ENCODE measurements around the gene NEDD9. TPM values are rescaled to one million over a fixed set of nuclear protein-coding genes. Genes with fewer than 3 reads are reported as not detected.

Gene NEDD9
- polyA plus RNA-seq, 1 of the 3 experiments (the other 2 are of a cell fraction) = 7.4 TPM

DNA sequence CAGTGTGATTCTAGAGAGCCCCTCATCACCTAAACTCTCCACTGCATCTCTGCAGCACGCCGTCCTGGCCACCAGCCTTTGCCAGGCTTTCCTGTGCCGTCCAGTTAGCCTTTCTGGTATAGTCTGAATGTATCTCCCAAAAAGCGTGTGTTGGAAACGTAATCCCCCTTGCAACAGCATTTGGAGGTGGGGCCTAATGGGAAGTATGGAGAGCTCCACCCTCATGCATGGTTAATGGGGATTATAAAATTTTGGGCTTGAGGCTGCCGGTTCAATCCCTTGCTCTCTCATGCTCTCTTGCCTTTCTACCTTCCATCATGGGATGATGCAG lies 53.4 kb downstream of the NEDD9 start (continued):
- TF ChIP-seq, protein P1, sequence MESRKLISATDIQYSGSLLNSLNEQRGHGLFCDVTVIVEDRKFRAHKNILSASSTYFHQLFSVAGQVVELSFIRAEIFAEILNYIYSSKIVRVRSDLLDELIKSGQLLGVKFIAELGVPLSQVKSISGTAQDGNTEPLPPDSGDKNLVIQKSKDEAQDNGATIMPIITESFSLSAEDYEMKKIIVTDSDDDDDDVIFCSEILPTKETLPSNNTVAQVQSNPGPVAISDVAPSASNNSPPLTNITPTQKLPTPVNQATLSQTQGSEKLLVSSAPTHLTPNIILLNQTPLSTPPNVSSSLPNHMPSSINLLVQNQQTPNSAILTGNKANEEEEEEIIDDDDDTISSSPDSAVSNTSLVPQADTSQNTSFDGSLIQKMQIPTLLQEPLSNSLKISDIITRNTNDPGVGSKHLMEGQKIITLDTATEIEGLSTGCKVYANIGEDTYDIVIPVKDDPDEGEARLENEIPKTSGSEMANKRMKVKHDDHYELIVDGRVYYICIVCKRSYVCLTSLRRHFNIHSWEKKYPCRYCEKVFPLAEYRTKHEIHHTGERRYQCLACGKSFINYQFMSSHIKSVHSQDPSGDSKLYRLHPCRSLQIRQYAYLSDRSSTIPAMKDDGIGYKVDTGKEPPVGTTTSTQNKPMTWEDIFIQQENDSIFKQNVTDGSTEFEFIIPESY (IDR thresholded peaks at IDR 0.05; ENCODE audit: borderline replicate concordance, low read depth) = no peak
- TF ChIP-seq, protein P2, sequence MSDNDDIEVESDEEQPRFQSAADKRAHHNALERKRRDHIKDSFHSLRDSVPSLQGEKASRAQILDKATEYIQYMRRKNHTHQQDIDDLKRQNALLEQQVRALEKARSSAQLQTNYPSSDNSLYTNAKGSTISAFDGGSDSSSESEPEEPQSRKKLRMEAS (IDR thresholded peaks at IDR 0.05; ENCODE audit: low read depth) = no peak
- TF ChIP-seq, protein P3, sequence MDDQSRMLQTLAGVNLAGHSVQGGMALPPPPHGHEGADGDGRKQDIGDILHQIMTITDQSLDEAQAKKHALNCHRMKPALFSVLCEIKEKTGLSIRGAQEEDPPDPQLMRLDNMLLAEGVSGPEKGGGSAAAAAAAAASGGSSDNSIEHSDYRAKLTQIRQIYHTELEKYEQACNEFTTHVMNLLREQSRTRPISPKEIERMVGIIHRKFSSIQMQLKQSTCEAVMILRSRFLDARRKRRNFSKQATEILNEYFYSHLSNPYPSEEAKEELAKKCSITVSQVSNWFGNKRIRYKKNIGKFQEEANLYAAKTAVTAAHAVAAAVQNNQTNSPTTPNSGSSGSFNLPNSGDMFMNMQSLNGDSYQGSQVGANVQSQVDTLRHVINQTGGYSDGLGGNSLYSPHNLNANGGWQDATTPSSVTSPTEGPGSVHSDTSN (IDR thresholded peaks at IDR 0.05) = no peak
- no peak for TF ChIP-seq ELF1 (IDR thresholded peaks at IDR 0.05)
- no peak for TF ChIP-seq YY1 (IDR thresholded peaks at IDR 0.05; ENCODE audit: low read depth)

DNA sequence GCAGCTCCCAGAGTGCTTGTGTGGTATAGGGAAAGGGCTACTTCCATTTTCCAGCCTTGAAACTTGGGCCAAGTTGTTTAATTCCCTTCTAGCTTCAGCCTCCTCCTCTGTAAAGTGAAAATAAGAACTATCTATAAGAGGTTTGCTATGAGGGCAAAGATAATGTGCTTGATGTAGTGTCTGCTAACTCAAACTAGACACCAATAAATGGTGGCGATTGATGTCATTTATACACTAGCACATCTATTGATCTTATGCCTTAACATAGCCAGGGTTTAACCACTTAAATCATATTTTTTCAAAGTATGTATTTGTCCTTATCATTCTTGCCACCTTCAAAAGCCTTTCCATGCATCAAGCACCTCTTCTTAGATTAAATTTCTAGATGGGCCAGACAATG lies 55.2 kb downstream of the NEDD9 start:
- peaks cover 30% of the 10 kb centered on the region for H3F3A ChIP-seq (replicated peaks; ENCODE audit: insufficient read depth)
- TF ChIP-seq SIN3A (IDR thresholded peaks at IDR 0.05; ENCODE audit: borderline replicate concordance, low read depth, low read length) (no peak), GATA2 (CRISPR knock-in tag; IDR thresholded peaks at IDR 0.05) (no peak), FOSL2 (IDR thresholded peaks at IDR 0.05; ENCODE audit: borderline replicate concordance, low read depth) (no peak)
- POLR2A ChIA-PET = no interaction called here
- CTCF ChIA-PET = interaction anchor here (0.6 to 1.9 kb wide), 2 partner anchors 21 to 318 kb away, joined by 3 to 9 read pairs; no protein-coding TSS in a partner anchor
- WGBS (ENCODE audit: low lambda C conversion rate) = 96% methylated on average over 1 of the region's 1 CpG
- H3K4me3 ChIP-seq (ENCODE audit: low read depth in 2 of 2, low read length in 1 of 2) = no peak overlapping the region
- H3K27ac ChIP-seq (ENCODE audit: low read depth in 2 of 2, low read length in 1 of 2) = no peak overlapping the region
- H3K9me3 ChIP-seq = no peaks in the 10 kb centered on the region
- no peak for DNase-seq
- H3K27me3 ChIP-seq (ENCODE audit: insufficient read depth) = no peaks in the 10 kb centered on the region
- peaks cover 0 to 5% of the 10 kb centered on the region in 2 experiments; a peak in 2 of 4 replicates for H3K4me1 ChIP-seq (ENCODE audit: control insufficient read depth in 1 of 2, insufficient read depth in 2 of 2, low read depth in 1 of 2, low read length in 1 of 2)
- H3K79me2 ChIP-seq (ENCODE audit: insufficient read depth) = no peaks in the 10 kb centered on the region
- H4K20me1 ChIP-seq (ENCODE audit: insufficient read depth) = no peaks in the 10 kb centered on the region
- H3K36me3 ChIP-seq (replicated peaks in 1 of 2; ENCODE audit: control insufficient read depth in 1 of 2, insufficient read depth in 2 of 2, low read length in 1 of 2) = peaks cover 0 to 3% of the 10 kb centered on the region in 2 experiments
- H3K9ac ChIP-seq = no peak overlapping the region
- no peak overlapping the region for H3K4me2 ChIP-seq
- H3K9me2 ChIP-seq = no peaks in the 10 kb centered on the region
- H2AFZ ChIP-seq (ENCODE audit: low read depth) = no peak overlapping the region

DNA sequence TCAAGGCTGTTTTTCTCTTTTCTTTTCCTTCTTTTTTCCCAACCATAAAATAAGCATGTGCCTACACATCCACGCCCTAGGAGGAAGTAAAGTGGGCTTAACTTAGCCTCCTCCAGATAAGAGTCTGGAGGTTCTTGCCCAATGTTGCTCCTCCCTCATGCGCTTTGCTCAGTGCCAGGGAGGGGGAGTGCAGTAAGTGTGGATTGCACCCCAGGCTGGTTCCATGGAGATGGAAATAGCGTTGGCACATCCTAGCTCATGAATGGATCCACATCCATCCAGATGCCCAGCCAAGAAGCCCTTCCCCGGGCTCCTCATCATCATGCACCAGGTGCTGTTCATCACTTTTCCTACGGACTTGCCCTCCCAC lies 58.2 kb downstream of the NEDD9 start:
- POLR2A ChIA-PET = no interaction called here
- no peaks in the 10 kb centered on the region for H3K9me2 ChIP-seq
- no peak for TF ChIP-seq SMC3 (IDR thresholded peaks at IDR 0.05; ENCODE audit: low read depth, low read length)
- no peak for TF ChIP-seq GABPA (IDR thresholded peaks at IDR 0.05; ENCODE audit: low read depth)
- TF ChIP-seq, protein P4, sequence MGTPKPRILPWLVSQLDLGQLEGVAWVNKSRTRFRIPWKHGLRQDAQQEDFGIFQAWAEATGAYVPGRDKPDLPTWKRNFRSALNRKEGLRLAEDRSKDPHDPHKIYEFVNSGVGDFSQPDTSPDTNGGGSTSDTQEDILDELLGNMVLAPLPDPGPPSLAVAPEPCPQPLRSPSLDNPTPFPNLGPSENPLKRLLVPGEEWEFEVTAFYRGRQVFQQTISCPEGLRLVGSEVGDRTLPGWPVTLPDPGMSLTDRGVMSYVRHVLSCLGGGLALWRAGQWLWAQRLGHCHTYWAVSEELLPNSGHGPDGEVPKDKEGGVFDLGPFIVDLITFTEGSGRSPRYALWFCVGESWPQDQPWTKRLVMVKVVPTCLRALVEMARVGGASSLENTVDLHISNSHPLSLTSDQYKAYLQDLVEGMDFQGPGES (IDR thresholded peaks at IDR 0.05; ENCODE audit: low read depth, low read length) = no peak
- TF ChIP-seq EP300 (IDR thresholded peaks at IDR 0.05; ENCODE audit: borderline replicate concordance in 1 of 2, low read depth in 1 of 2, low read length in 1 of 2) = no peak
- no peak for TF ChIP-seq TAF1 (IDR thresholded peaks at IDR 0.05; ENCODE audit: borderline replicate concordance, low read depth, low read length)
- TF ChIP-seq, protein P5, sequence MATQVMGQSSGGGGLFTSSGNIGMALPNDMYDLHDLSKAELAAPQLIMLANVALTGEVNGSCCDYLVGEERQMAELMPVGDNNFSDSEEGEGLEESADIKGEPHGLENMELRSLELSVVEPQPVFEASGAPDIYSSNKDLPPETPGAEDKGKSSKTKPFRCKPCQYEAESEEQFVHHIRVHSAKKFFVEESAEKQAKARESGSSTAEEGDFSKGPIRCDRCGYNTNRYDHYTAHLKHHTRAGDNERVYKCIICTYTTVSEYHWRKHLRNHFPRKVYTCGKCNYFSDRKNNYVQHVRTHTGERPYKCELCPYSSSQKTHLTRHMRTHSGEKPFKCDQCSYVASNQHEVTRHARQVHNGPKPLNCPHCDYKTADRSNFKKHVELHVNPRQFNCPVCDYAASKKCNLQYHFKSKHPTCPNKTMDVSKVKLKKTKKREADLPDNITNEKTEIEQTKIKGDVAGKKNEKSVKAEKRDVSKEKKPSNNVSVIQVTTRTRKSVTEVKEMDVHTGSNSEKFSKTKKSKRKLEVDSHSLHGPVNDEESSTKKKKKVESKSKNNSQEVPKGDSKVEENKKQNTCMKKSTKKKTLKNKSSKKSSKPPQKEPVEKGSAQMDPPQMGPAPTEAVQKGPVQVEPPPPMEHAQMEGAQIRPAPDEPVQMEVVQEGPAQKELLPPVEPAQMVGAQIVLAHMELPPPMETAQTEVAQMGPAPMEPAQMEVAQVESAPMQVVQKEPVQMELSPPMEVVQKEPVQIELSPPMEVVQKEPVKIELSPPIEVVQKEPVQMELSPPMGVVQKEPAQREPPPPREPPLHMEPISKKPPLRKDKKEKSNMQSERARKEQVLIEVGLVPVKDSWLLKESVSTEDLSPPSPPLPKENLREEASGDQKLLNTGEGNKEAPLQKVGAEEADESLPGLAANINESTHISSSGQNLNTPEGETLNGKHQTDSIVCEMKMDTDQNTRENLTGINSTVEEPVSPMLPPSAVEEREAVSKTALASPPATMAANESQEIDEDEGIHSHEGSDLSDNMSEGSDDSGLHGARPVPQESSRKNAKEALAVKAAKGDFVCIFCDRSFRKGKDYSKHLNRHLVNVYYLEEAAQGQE (IDR thresholded peaks at IDR 0.05; ENCODE audit: low read depth, low read length) = no peak
- no peak for TF ChIP-seq NFIC (IDR thresholded peaks at IDR 0.05; ENCODE audit: borderline replicate concordance)
- TF ChIP-seq, protein P6, sequence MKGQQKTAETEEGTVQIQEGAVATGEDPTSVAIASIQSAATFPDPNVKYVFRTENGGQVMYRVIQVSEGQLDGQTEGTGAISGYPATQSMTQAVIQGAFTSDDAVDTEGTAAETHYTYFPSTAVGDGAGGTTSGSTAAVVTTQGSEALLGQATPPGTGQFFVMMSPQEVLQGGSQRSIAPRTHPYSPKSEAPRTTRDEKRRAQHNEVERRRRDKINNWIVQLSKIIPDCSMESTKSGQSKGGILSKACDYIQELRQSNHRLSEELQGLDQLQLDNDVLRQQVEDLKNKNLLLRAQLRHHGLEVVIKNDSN (IDR thresholded peaks at IDR 0.05; ENCODE audit: borderline replicate concordance, low read depth) = no peak
- no peaks in the 10 kb centered on the region for H4K20me1 ChIP-seq (ENCODE audit: insufficient read depth)
- WGBS (ENCODE audit: low lambda C conversion rate) = 95% methylated on average over 5 of the region's 5 CpGs
- no peaks in the 10 kb centered on the region; a peak in 1 of 4 replicates for H3K4me1 ChIP-seq (ENCODE audit: control insufficient read depth in 1 of 2, insufficient read depth in 2 of 2, low read depth in 1 of 2, low read length in 1 of 2)
- no peaks in the 10 kb centered on the region for H3K79me2 ChIP-seq (ENCODE audit: insufficient read depth)
- DNase-seq = no peak
- H3K9ac ChIP-seq = no peak overlapping the region
- H3F3A ChIP-seq (replicated peaks; ENCODE audit: insufficient read depth) = peaks cover 5% of the 10 kb centered on the region
- no peaks in the 10 kb centered on the region for H3K27me3 ChIP-seq (ENCODE audit: insufficient read depth)
- no peaks in the 10 kb centered on the region for H3K36me3 ChIP-seq (replicated peaks in 1 of 2; ENCODE audit: control insufficient read depth in 1 of 2, insufficient read depth in 2 of 2, low read length in 1 of 2)
- H3K27ac ChIP-seq (ENCODE audit: low read depth in 2 of 2, low read length in 1 of 2) = no peak overlapping the region; a peak in 1 of 4 replicates
- no peak overlapping the region for H3K4me2 ChIP-seq
- H3K4me3 ChIP-seq (ENCODE audit: low read depth in 2 of 2, low read length in 1 of 2) = no peak overlapping the region
- H2AFZ ChIP-seq (ENCODE audit: low read depth) = no peak overlapping the region
- no peaks in the 10 kb centered on the region for H3K9me3 ChIP-seq
- CTCF ChIA-PET = interaction anchor here (1.0 to 9.7 kb wide), 6 partner anchors 13 to 321 kb away, joined by 3 to 69 read pairs (median 3); no protein-coding TSS in a partner anchor
